ENCODE results near the gene RBM8A.

DNA sequence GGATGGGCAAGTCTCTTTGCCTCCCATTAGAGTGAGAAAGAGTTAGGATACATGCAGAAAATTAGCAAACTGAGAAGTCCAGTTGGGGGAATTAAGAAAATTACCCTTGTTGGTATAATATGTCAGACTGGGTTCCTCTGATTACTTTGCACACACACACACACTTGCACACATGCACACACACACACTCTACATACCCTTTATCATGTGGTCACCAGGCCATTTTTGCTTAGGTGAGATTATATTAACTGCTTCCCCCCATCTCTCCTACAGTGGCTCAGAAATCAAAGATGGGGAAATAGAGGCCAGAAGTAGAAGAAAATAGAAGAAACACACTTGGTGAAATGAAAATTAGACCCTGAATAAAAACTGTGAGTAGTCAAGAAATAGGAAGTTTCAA lies 31.4 kb upstream of the RBM8A start:
- TF ChIP-seq, protein P1, sequence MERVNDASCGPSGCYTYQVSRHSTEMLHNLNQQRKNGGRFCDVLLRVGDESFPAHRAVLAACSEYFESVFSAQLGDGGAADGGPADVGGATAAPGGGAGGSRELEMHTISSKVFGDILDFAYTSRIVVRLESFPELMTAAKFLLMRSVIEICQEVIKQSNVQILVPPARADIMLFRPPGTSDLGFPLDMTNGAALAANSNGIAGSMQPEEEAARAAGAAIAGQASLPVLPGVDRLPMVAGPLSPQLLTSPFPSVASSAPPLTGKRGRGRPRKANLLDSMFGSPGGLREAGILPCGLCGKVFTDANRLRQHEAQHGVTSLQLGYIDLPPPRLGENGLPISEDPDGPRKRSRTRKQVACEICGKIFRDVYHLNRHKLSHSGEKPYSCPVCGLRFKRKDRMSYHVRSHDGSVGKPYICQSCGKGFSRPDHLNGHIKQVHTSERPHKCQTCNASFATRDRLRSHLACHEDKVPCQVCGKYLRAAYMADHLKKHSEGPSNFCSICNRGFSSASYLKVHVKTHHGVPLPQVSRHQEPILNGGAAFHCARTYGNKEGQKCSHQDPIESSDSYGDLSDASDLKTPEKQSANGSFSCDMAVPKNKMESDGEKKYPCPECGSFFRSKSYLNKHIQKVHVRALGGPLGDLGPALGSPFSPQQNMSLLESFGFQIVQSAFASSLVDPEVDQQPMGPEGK (CRISPR knock-in tag; IDR thresholded peaks at IDR 0.05; ENCODE audit: borderline replicate concordance): no peak
- TF ChIP-seq ZFP3 (CRISPR knock-in tag; IDR thresholded peaks at IDR 0.05) (no peak), GLIS3 (CRISPR knock-in tag; IDR thresholded peaks at IDR 0.05) (no peak), ISL1 (CRISPR knock-in tag; IDR thresholded peaks at IDR 0.05) (no peak), PPARA (CRISPR knock-in tag; IDR thresholded peaks at IDR 0.05; ENCODE audit: borderline replicate concordance) (no peak), TOX (CRISPR knock-in tag; IDR thresholded peaks at IDR 0.05; ENCODE audit: borderline replicate concordance) (no peak), ZNF70 (CRISPR knock-in tag; IDR thresholded peaks at IDR 0.05) (no peak), SNAI2 (CRISPR knock-in tag; IDR thresholded peaks at IDR 0.05) (no peak), CSDC2 (CRISPR knock-in tag; IDR thresholded peaks at IDR 0.05) (no peak)
- TF ChIP-seq, protein P2, sequence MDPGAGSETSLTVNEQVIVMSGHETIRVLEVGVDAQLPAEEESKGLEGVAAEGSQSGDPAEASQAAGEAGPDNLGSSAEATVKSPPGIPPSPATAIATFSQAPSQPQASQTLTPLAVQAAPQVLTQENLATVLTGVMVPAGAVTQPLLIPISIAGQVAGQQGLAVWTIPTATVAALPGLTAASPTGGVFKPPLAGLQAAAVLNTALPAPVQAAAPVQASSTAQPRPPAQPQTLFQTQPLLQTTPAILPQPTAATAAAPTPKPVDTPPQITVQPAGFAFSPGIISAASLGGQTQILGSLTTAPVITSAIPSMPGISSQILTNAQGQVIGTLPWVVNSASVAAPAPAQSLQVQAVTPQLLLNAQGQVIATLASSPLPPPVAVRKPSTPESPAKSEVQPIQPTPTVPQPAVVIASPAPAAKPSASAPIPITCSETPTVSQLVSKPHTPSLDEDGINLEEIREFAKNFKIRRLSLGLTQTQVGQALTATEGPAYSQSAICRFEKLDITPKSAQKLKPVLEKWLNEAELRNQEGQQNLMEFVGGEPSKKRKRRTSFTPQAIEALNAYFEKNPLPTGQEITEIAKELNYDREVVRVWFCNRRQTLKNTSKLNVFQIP (CRISPR knock-in tag; IDR thresholded peaks at IDR 0.05; ENCODE audit: borderline replicate concordance, low read depth): no peak

All from SK-N-SH treated with all-trans-retinoic acid at 6 μM for 48 hours (cell line).